Measurements from ENCODE around the gene CACNB2. TPM values are rescaled to one million over a fixed set of nuclear protein-coding genes. Genes with fewer than 3 reads are reported as not detected.

CACNB2 gene
- total and polyA plus RNA-seq, 8 donors, result 4.9 to 11.1 (median 7.3) TPM

GRCh38 chr10:18359812-18360211 lies 219.6 kb downstream of the CACNB2 start:
- H3K36me3 ChIP-seq, result no peaks in the 10 kb centered on the region
- no peak overlapping the region for H3K4me3 ChIP-seq
- ATAC-seq (no peak), FAIRE-seq (peak; percentile 87), DNase-seq (no peak)
- H3K9me3 ChIP-seq, result no peaks in the 10 kb centered on the region
- WGBS, 2 donors, result 88 to 90% methylated on average over 5 of the region's 5 CpGs
- H3K4me1 ChIP-seq, result no peaks in the 10 kb centered on the region
- no peaks in the 10 kb centered on the region for H3K27me3 ChIP-seq
- no peak overlapping the region for H3K27ac ChIP-seq
- intact Hi-C loops (cut with DNase I), result no loop called here
- TF ChIP-seq CTCF (IDR thresholded peaks at IDR 0.05), result no peak

GRCh38 chr10:18362892-18363291 lies 222.7 kb downstream of the CACNB2 start:
- no peak overlapping the region for H3K27ac ChIP-seq
- ATAC-seq (no peak), DNase-seq (no peak), FAIRE-seq (no peak)
- 87 to 100% methylated on average over 1 of the region's 1 CpG for WGBS, 2 donors
- intact Hi-C loops (cut with DNase I), result no loop called here
- no peaks in the 10 kb centered on the region for H3K4me1 ChIP-seq
- no peak overlapping the region for H3K4me3 ChIP-seq
- no peaks in the 10 kb centered on the region for H3K27me3 ChIP-seq
- no peaks in the 10 kb centered on the region for H3K9me3 ChIP-seq
- no peaks in the 10 kb centered on the region for H3K36me3 ChIP-seq
- no peak for TF ChIP-seq CTCF (IDR thresholded peaks at IDR 0.05)

- Histone ChIP-seq H3K9me3 (no peaks in the 10 kb centered on the region), H3K27ac (no peak overlapping the region), H3K4me3 (no peak overlapping the region), H3K36me3 (no peaks in the 10 kb centered on the region), H3K27me3 (no peaks in the 10 kb centered on the region), H3K4me1 (no peaks in the 10 kb centered on the region)
- intact Hi-C loops (cut with DNase I), result no loop called here
- DNase-seq (no peak), FAIRE-seq (no peak), ATAC-seq (no peak)
- WGBS, 2 donors, result 57 to 59% methylated on average over 4 of the region's 4 CpGs
- no peak for TF ChIP-seq CTCF (IDR thresholded peaks at IDR 0.05)
These were observed 225.0 kb downstream of the CACNB2 start for GRCh38 chr10:18364987-18365775.

- FAIRE-seq, result no peak
- Histone ChIP-seq H3K27me3 (no peaks in the 10 kb centered on the region), H3K4me3 (no peak overlapping the region), H3K27ac (no peak overlapping the region), H3K9me3 (no peaks in the 10 kb centered on the region), H3K36me3 (no peaks in the 10 kb centered on the region), H3K4me1 (no peaks in the 10 kb centered on the region)
- ATAC-seq, result no peak
- intact Hi-C loops (cut with DNase I), result no loop called here
- DNase-seq, result no peak
- 69 to 78% methylated on average over 5 of the region's 5 CpGs for WGBS, 2 donors
- no peak for TF ChIP-seq CTCF (IDR thresholded peaks at IDR 0.05)
These were observed 227.6 kb downstream of the CACNB2 start for GRCh38 chr10:18367840-18368239.

GRCh38 chr10:18368273-18368672 lies 228.0 kb downstream of the CACNB2 start:
- Histone ChIP-seq H3K36me3 (no peaks in the 10 kb centered on the region), H3K4me3 (no peak overlapping the region), H3K27me3 (no peaks in the 10 kb centered on the region), H3K4me1 (no peaks in the 10 kb centered on the region), H3K27ac (no peak overlapping the region), H3K9me3 (no peaks in the 10 kb centered on the region)
- 84 to 93% methylated on average over 3 of the region's 3 CpGs for WGBS, 2 donors
- no peak for TF ChIP-seq CTCF (IDR thresholded peaks at IDR 0.05)
- no peak for ATAC-seq
- intact Hi-C loops (cut with DNase I), result no loop called here
- no peak for DNase-seq
- FAIRE-seq, result no peak

All from pancreas (tissue), 10 donors.